Panc1 (cell line): ENCODE data around the gene LKAAEAR1.

ENCODE experiments used
- CTCF ChIP-seq: fragments of 450-650 bp; IDR thresholded peaks from 2 replicates; pipeline ENCODE4 v1.5.1; 2017; ENCODE audit warnings: mild to moderate bottlenecking
- POLR2AphosphoS5 ChIP-seq: IDR thresholded peaks from 2 replicates; pipeline ENCODE4 v1.6.1; 2012; ENCODE audit warnings: mild to moderate bottlenecking, low read depth, low read length, moderate library complexity
- REST ChIP-seq, 2 experiments: IDR thresholded peaks; 2 replicates each; pipeline ENCODE4 v1.6.1; 2011 to 2012; ENCODE audit warnings: low read depth in 2 of 2, control low read depth in 1 of 2, low read length in 1 of 2, mild to moderate bottlenecking in 1 of 2, moderate library complexity in 1 of 2; ENCODE audit not compliant: insufficient read depth in 1 of 2
- TCF7L2 ChIP-seq: IDR thresholded peaks from 2 replicates; pipeline ENCODE4 v1.6.1; 2011; ENCODE audit warnings: mild to moderate bottlenecking, low read depth, low read length, inconsistent platforms

- no peak for TF ChIP-seq CTCF
- TF ChIP-seq POLR2AphosphoS5 = peak; percentile 86
- peak; percentile 59; the same call in 1 of the 2 replicates for TF ChIP-seq TCF7L2
- TF ChIP-seq REST (IDR thresholded peaks at IDR 0.05; ENCODE audit: insufficient read depth in 1 of 2, low read depth in 2 of 2, low read length in 1 of 2) = 0 out of 4 replicates have a peak, but pooled peaks of 1 of the 2 experiments have one; percentile 58
These were observed 21.4 kb downstream of the LKAAEAR1 start, which contains the start of gene TCEA2 for GRCh38 chr20:64062596-64063388.
